Ascending aorta (tissue), 2 donors: ENCODE results near the gene HNRNPA3. TPM values are rescaled to one million over a fixed set of nuclear protein-coding genes. Genes with fewer than 3 reads are reported as not detected.

ENCODE experiments used
- DNase-seq, 2 donors: peaks; one replicate each; pipeline ENCODE4 v3.0.0-alpha.2; 2019; ENCODE audit warnings: low spot score in 2 of 2
- H3K27ac ChIP-seq, 2 donors: fragments of 200-600 bp; sonication (generic); one replicate each; pipeline ENCODE4 v1.5.1; 2016 to 2017; ENCODE audit warnings: mild to moderate bottlenecking in 1 of 2
- H3K27me3 ChIP-seq: fragments of 200-600 bp; sonication (generic); one replicate; pipeline ENCODE4 v1.5.1; 2017
- H3K36me3 ChIP-seq, 2 donors: fragments of 200-600 bp; sonication (generic); one replicate each; pipeline ENCODE4 v1.5.1; 2016
- H3K4me1 ChIP-seq, 2 donors: fragments of 200-600 bp; sonication (generic); one replicate each; pipeline ENCODE4 v1.5.1; 2016 to 2017; ENCODE audit warnings: mild to moderate bottlenecking in 1 of 2
- H3K4me3 ChIP-seq, 2 donors: fragments of 200-600 bp; sonication (generic); one replicate each; pipeline ENCODE4 v1.5.1; 2016 to 2017; ENCODE audit warnings: mild to moderate bottlenecking in 1 of 2
- H3K9me3 ChIP-seq, 2 donors: fragments of 200-600 bp; sonication (generic); one replicate each; pipeline ENCODE4 v1.5.1; 2016
- CTCF ChIP-seq, 3 experiments: fragments of 200-600 bp in 2 of 3; fragments of 450-650 bp in 1 of 3; sonication (generic) in 2 of 3; IDR thresholded peaks; one replicate each; pipeline ENCODE4 v1.5.1; 2016 to 2019; ENCODE audit warnings: antibody characterized with exemption in 3 of 3, mild to moderate bottlenecking in 1 of 3, moderate library complexity in 1 of 3
- intact Hi-C: fragments of 100-400 bp; cut with DNase I; formaldehyde crosslinking; loops from one replicate; pipeline ENCODE4 v1.15.1; 2023
- total RNA-seq: library from RNA; depleted of rRNA; stranded (reverse); fragments of >200 nt; gene quantifications from one replicate; pipeline ENCODE4 v1.1.0, GENCODE V29; 2016

HNRNPA3 gene
- total RNA-seq, 1 donor from 2014 or later = 32.9 TPM

- Histone ChIP-seq H3K9me3 (no peaks in the 10 kb centered on the region), H3K27me3 (no peaks in the 10 kb centered on the region), H3K4me1 (peaks cover 9 to 40% of the 10 kb centered on the region in 2 donors), H3K36me3 (no peaks in the 10 kb centered on the region), H3K4me3 (peak overlapping the region; percentile 76 to 97), H3K27ac (peak overlapping the region; percentile 99 to 100)
- DNase-seq = no peak
- intact Hi-C loops = loop anchor here (5.0 kb wide), 1 partner anchor 34 kb away; no protein-coding TSS in a partner anchor
- no peak for TF ChIP-seq CTCF (IDR thresholded peaks at IDR 0.05)
Measured at GRCh38 chr2:177261116-177262060, 48.8 kb downstream of the HNRNPA3 start.

- intact Hi-C loops = loop anchor here (5.0 kb wide), 1 partner anchor 35 kb away; no protein-coding TSS in a partner anchor
- Histone ChIP-seq H3K27me3 (no peaks in the 10 kb centered on the region), H3K4me1 (peaks cover 5 to 38% of the 10 kb centered on the region in 2 donors), H3K36me3 (no peaks in the 10 kb centered on the region), H3K9me3 (no peaks in the 10 kb centered on the region), H3K27ac (peak overlapping the region; percentile 99 to 100), H3K4me3 (peak overlapping the region; percentile 76 to 97)
- no peak for TF ChIP-seq CTCF (IDR thresholded peaks at IDR 0.05)
- DNase-seq = no peak
Measured at GRCh38 chr2:177262092-177262491, 49.5 kb downstream of the HNRNPA3 start.

- no peak for DNase-seq
- H3K4me1 ChIP-seq = peaks cover 5 to 34% of the 10 kb centered on the region in 2 donors
- H3K4me3 ChIP-seq = peak overlapping the region; percentile 76 to 97
- no peaks in the 10 kb centered on the region for H3K36me3 ChIP-seq
- peak overlapping the region; percentile 99 to 100 for H3K27ac ChIP-seq
- TF ChIP-seq CTCF (IDR thresholded peaks at IDR 0.05) = no peak
- H3K9me3 ChIP-seq = no peaks in the 10 kb centered on the region
- intact Hi-C loops = loop anchor here (1.0 to 5.0 kb wide), 3 partner anchors 36 to 99 kb away; no protein-coding TSS in a partner anchor
- no peaks in the 10 kb centered on the region for H3K27me3 ChIP-seq
Measured at GRCh38 chr2:177262958-177263450, 50.4 kb downstream of the HNRNPA3 start.

- Histone ChIP-seq H3K27me3 (no peaks in the 10 kb centered on the region), H3K36me3 (no peaks in the 10 kb centered on the region), H3K4me1 (peaks cover 5 to 30% of the 10 kb centered on the region in 2 donors), H3K4me3 (peak overlapping the region; percentile 76 to 97), H3K9me3 (no peaks in the 10 kb centered on the region), H3K27ac (peak overlapping the region; percentile 99 to 100)
- intact Hi-C loops = loop anchor here (1.0 to 5.0 kb wide), 6 partner anchors 12 to 99 kb away; no protein-coding TSS in a partner anchor
- peak; percentile 87 to 99 for DNase-seq
- peak; percentile 86 to 94 (median 93) for TF ChIP-seq CTCF (IDR thresholded peaks at IDR 0.05)
Measured at GRCh38 chr2:177263451-177264208, 51.0 kb downstream of the HNRNPA3 start.

GRCh38 chr2:177264209-177264692 lies 51.7 kb downstream of the HNRNPA3 start:
- Histone ChIP-seq H3K4me1 (peaks cover 5 to 25% of the 10 kb centered on the region in 2 donors), H3K36me3 (no peaks in the 10 kb centered on the region), H3K4me3 (peak overlapping the region; percentile 76 to 97), H3K9me3 (no peaks in the 10 kb centered on the region), H3K27me3 (no peaks in the 10 kb centered on the region), H3K27ac (peak overlapping the region; percentile 99 to 100)
- peak in 1 of 2 donors; percentile 69 for DNase-seq
- TF ChIP-seq CTCF (IDR thresholded peaks at IDR 0.05) = no peak
- intact Hi-C loops = loop anchor here (1.0 to 5.0 kb wide), 4 partner anchors 11 to 68 kb away; no protein-coding TSS in a partner anchor
